H9 (cell line): ENCODE measurements around the gene GLT1D1. TPM values are rescaled to one million over a fixed set of nuclear protein-coding genes. Genes with fewer than 3 reads are reported as not detected.

ENCODE experiments used
- DNase-seq: peaks from one replicate; pipeline ENCODE4 v3.0.0-alpha.2; 2017
- H2AFZ ChIP-seq: one replicate; pipeline ENCODE4 v1.6.1; 2013; ENCODE audit warnings: mild to moderate bottlenecking, low read length, control low read depth, moderate library complexity
- H2AK5ac ChIP-seq: 2 replicates; pipeline ENCODE4 v1.6.1; 2013; ENCODE audit warnings: low read length, control low read depth, mixed read lengths; ENCODE audit not compliant: insufficient read length
- H2BK120ac ChIP-seq: one replicate; pipeline ENCODE4 v1.6.1; 2013; ENCODE audit warnings: low read depth, mild to moderate bottlenecking, low read length, control low read depth, inconsistent platforms; ENCODE audit not compliant: poor library complexity, severe bottlenecking
- H2BK12ac ChIP-seq: 2 replicates; pipeline ENCODE4 v1.6.1; 2013; ENCODE audit warnings: low read length, control low read depth, mixed read lengths, low read depth; ENCODE audit not compliant: insufficient read length
- H2BK15ac ChIP-seq: 2 replicates; pipeline ENCODE4 v1.6.1; 2013; ENCODE audit warnings: low read depth, low read length, control low read depth
- H2BK20ac ChIP-seq: one replicate; pipeline ENCODE4 v1.6.1; 2013; ENCODE audit warnings: low read depth, mild to moderate bottlenecking, low read length, control low read depth, inconsistent platforms; ENCODE audit not compliant: poor library complexity, severe bottlenecking
- H2BK5ac ChIP-seq: 2 replicates; pipeline ENCODE4 v1.6.1; 2013; ENCODE audit warnings: low read length, control low read depth, mixed read lengths; ENCODE audit not compliant: insufficient read length
- H3K14ac ChIP-seq: 2 replicates; pipeline ENCODE4 v1.6.1; 2013; ENCODE audit warnings: low read length, control low read depth; ENCODE audit not compliant: insufficient read depth
- H3K18ac ChIP-seq: 2 replicates; pipeline ENCODE4 v1.6.1; 2013; ENCODE audit warnings: low read depth, mild to moderate bottlenecking, mixed read lengths, low read length, control low read depth; ENCODE audit not compliant: insufficient read length
- H3K23ac ChIP-seq: 2 replicates; pipeline ENCODE4 v1.6.1; 2013; ENCODE audit warnings: low read length, control low read depth, mixed read lengths, low read depth; ENCODE audit not compliant: insufficient read length
- H3K23me2 ChIP-seq: 2 replicates; pipeline ENCODE4 v1.6.1; 2013; ENCODE audit warnings: low read depth, mild to moderate bottlenecking, mixed read lengths, low read length, control low read depth; ENCODE audit not compliant: insufficient read length, poor library complexity, severe bottlenecking
- H3K27ac ChIP-seq: 2 replicates; pipeline ENCODE4 v1.5.1; 2013; ENCODE audit warnings: low read length, control low read depth, mixed read lengths, low read depth; ENCODE audit not compliant: insufficient read length
- H3K27me3 ChIP-seq: 2 replicates; pipeline ENCODE4 v1.6.1; 2013; ENCODE audit warnings: low read length, control low read depth, inconsistent platforms; ENCODE audit not compliant: insufficient read depth
- H3K4ac ChIP-seq: 2 replicates; pipeline ENCODE4 v1.6.1; 2013; ENCODE audit warnings: low read depth, mild to moderate bottlenecking, control low read depth, inconsistent platforms, low read length, moderate library complexity
- H3K4me1 ChIP-seq: 2 replicates; pipeline ENCODE4 v1.6.1; 2013; ENCODE audit warnings: low read length, control low read depth, inconsistent platforms; ENCODE audit not compliant: insufficient read depth
- H3K4me2 ChIP-seq: 2 replicates; pipeline ENCODE4 v1.6.1; 2013; ENCODE audit warnings: low read length, control low read depth, mixed read lengths; ENCODE audit not compliant: insufficient read length, insufficient read depth
- H3K56ac ChIP-seq: 2 replicates; pipeline ENCODE4 v1.6.1; 2013; ENCODE audit warnings: low read depth, mild to moderate bottlenecking, mixed read lengths, low read length, control low read depth; ENCODE audit not compliant: insufficient read length
- H3K79me1 ChIP-seq: 2 replicates; pipeline ENCODE4 v1.6.1; 2013; ENCODE audit warnings: low read depth, mild to moderate bottlenecking, moderate library complexity, low read length, control low read depth, inconsistent platforms; ENCODE audit not compliant: insufficient read depth, poor library complexity, severe bottlenecking
- H3K79me2 ChIP-seq: 2 replicates; pipeline ENCODE4 v1.6.1; 2013; ENCODE audit warnings: low read length, control low read depth, inconsistent platforms; ENCODE audit not compliant: insufficient read depth
- H3K9ac ChIP-seq: 2 replicates; pipeline ENCODE4 v1.6.1; 2013; ENCODE audit warnings: low read length, control low read depth, mixed read lengths; ENCODE audit not compliant: insufficient read length; ENCODE audit errors: extremely low read depth
- H3K9me3 ChIP-seq: one replicate; pipeline ENCODE4 v1.6.1; 2013; ENCODE audit warnings: low read depth, low read length, inconsistent platforms; ENCODE audit not compliant: control insufficient read depth
- H3T11ph ChIP-seq: one replicate; pipeline ENCODE4 v1.6.1; 2013; ENCODE audit warnings: mild to moderate bottlenecking, low read length, control low read depth, inconsistent platforms
- H4K20me1 ChIP-seq: one replicate; pipeline ENCODE4 v1.6.1; 2013; ENCODE audit not compliant: control insufficient read depth, insufficient read length, insufficient read depth
- H4K5ac ChIP-seq: 2 replicates; pipeline ENCODE4 v1.6.1; 2013; ENCODE audit warnings: low read depth, mild to moderate bottlenecking, mixed read lengths, low read length, control low read depth; ENCODE audit not compliant: insufficient read length
- H4K8ac ChIP-seq: replicated peaks from 2 replicates; pipeline ENCODE4 v1.6.1; 2013; ENCODE audit warnings: low read length, control low read depth, mixed read lengths, low read depth; ENCODE audit not compliant: insufficient read length
- H4K91ac ChIP-seq: 2 replicates; pipeline ENCODE4 v1.6.1; 2013; ENCODE audit warnings: low read depth, mild to moderate bottlenecking, moderate library complexity, mixed read lengths, low read length, control low read depth; ENCODE audit not compliant: insufficient read length
- H3K27ac Mint-ChIP-seq, 3 experiments: 2 replicates in 2 of 3; 3 replicates in 1 of 3; pipeline ENCODE4 v1.8.0; 2020 to 2021; ENCODE audit warnings: mixed read lengths in 3 of 3, mild to moderate bottlenecking in 1 of 3, moderate library complexity in 1 of 3
- H3K27me3 Mint-ChIP-seq: 2 replicates; pipeline ENCODE4 v1.8.0; 2021; ENCODE audit warnings: low read depth, mild to moderate bottlenecking, moderate library complexity, mixed read lengths
- H3K36me3 Mint-ChIP-seq, 3 experiments: 2 replicates in 2 of 3; 3 replicates in 1 of 3; pipeline ENCODE4 v1.8.0; 2020 to 2021; ENCODE audit warnings: low read depth in 3 of 3, mixed read lengths in 3 of 3; ENCODE audit not compliant: insufficient read depth in 1 of 3
- H3K4me1 Mint-ChIP-seq, 2 experiments: 2 replicates each; pipeline ENCODE4 v1.8.0; 2020; ENCODE audit warnings: mixed read lengths in 2 of 2
- H3K4me3 Mint-ChIP-seq, 2 experiments: 2 replicates in 1 of 2; 3 replicates in 1 of 2; pipeline ENCODE4 v1.8.0; 2020 to 2021; ENCODE audit warnings: mild to moderate bottlenecking in 2 of 2, mixed read lengths in 2 of 2, moderate library complexity in 1 of 2
- H3K9me3 Mint-ChIP-seq, 2 experiments: 2 replicates in 1 of 2; 3 replicates in 1 of 2; pipeline ENCODE4 v1.8.0; 2020; ENCODE audit warnings: mild to moderate bottlenecking in 2 of 2, mixed read lengths in 2 of 2, moderate library complexity in 1 of 2
- WGBS: extraction: QIAGEN DNeasy Blood & Tissue Kit; methylation state at CpG from one replicate; pipeline ENCODE4 v1.1.7; 2013; ENCODE audit warnings: missing lambda C conversion rate, low lambda C conversion rate, mixed read lengths; ENCODE audit not compliant: insufficient read length; ENCODE audit errors: extremely low coverage; 5-methylcytosine and 5-hydroxymethylcytosine counted together
- total RNA-seq: library from RNA; stranded (reverse); gene quantifications from 2 replicates; pipeline ENCODE4 v1.2.1, GENCODE V29; 2021
- TF ChIP-seq, protein P1 (sequence below): fragments of 200-600 bp; sonication (generic); conservative IDR thresholded peaks from 3 replicates; pipeline ENCODE4 v1.8.0; 2021; ENCODE audit warnings: antibody characterized with exemption, mild to moderate bottlenecking

Gene GLT1D1
- total RNA-seq, 1 experiment from 2014 or later: 7.0 TPM

DNA sequence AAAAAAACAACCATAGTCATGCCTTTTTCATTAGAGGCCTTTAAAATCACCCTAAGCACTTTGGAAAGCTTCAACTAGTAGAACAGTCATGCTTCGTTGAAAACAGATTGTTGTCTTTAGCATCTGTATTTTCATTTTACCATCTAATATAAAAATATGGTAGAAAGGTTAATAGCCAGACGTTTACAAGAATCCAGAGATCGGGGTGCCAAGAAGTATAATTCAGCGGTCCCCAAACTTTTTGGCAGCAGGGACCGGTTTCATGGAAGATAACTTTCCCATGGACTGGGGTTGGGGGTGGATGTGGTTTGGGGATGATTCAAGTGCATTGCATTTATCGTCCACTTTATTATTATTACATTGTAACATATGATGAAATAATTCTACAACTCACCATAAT is 138.4 kb downstream of the GLT1D1 start:
- H3K27ac ChIP-seq: no peak overlapping the region
- no CpG with 5 or more reads among the region's 6 CpGs for WGBS
- H3K36me3 Mint-ChIP-seq: no peaks in the 10 kb centered on the region; a peak in 1 of 7 replicates

More for the DNA sequence above, 138.4 kb downstream of the GLT1D1 start:
- H3K23ac ChIP-seq: no peak overlapping the region
- no peak overlapping the region for H3K4me3 Mint-ChIP-seq
- H3K9me3 Mint-ChIP-seq: peaks cover 0 to 4% of the 10 kb centered on the region in 2 experiments; a peak in 2 of 5 replicates
- H3K27me3 ChIP-seq: no peaks in the 10 kb centered on the region
- no peaks in the 10 kb centered on the region for H3K9me3 ChIP-seq
- no peak overlapping the region for H2BK5ac ChIP-seq
- no peak overlapping the region for H4K8ac ChIP-seq
- no peak overlapping the region for H2BK120ac ChIP-seq
- H4K5ac ChIP-seq: no peak overlapping the region
- H3K56ac ChIP-seq: no peak overlapping the region
- no peak overlapping the region for H2BK15ac ChIP-seq
- no peak for DNase-seq
- H3K9ac ChIP-seq: no peak overlapping the region
- no peak overlapping the region for H2BK12ac ChIP-seq
- no peak overlapping the region for H3K4ac ChIP-seq
- no peaks in the 10 kb centered on the region for H3K79me2 ChIP-seq
- TF ChIP-seq, protein P1, sequence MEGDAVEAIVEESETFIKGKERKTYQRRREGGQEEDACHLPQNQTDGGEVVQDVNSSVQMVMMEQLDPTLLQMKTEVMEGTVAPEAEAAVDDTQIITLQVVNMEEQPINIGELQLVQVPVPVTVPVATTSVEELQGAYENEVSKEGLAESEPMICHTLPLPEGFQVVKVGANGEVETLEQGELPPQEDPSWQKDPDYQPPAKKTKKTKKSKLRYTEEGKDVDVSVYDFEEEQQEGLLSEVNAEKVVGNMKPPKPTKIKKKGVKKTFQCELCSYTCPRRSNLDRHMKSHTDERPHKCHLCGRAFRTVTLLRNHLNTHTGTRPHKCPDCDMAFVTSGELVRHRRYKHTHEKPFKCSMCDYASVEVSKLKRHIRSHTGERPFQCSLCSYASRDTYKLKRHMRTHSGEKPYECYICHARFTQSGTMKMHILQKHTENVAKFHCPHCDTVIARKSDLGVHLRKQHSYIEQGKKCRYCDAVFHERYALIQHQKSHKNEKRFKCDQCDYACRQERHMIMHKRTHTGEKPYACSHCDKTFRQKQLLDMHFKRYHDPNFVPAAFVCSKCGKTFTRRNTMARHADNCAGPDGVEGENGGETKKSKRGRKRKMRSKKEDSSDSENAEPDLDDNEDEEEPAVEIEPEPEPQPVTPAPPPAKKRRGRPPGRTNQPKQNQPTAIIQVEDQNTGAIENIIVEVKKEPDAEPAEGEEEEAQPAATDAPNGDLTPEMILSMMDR: no peak
- peaks cover 19% of the 10 kb centered on the region for H3K27me3 Mint-ChIP-seq
- H3K23me2 ChIP-seq: no peaks in the 10 kb centered on the region
- H2BK20ac ChIP-seq: no peak overlapping the region
- H3K4me1 Mint-ChIP-seq: peaks cover 9% of the 10 kb centered on the region in 2 experiments
- no peak overlapping the region for H4K91ac ChIP-seq
- H2AFZ ChIP-seq: no peak overlapping the region
- no peak overlapping the region for H3K18ac ChIP-seq
- no peak overlapping the region for H3K27ac Mint-ChIP-seq
- H3K4me1 ChIP-seq: no peaks in the 10 kb centered on the region; the same call in 1 of the 2 replicates
- no peaks in the 10 kb centered on the region for H4K20me1 ChIP-seq
- no peak overlapping the region for H3K4me2 ChIP-seq
- no peaks in the 10 kb centered on the region for H3K79me1 ChIP-seq
- no peak overlapping the region for H3K14ac ChIP-seq
- no peak overlapping the region for H3T11ph ChIP-seq
- no peak overlapping the region for H2AK5ac ChIP-seq
